H9 (cell line): ENCODE data around the gene NKAIN2. TPM values are rescaled to one million over a fixed set of nuclear protein-coding genes. Genes with fewer than 3 reads are reported as not detected.

Experiments
- DNase-seq: peaks from one replicate; pipeline ENCODE4 v3.0.0-alpha.2; 2017
- H2AFZ ChIP-seq: one replicate; pipeline ENCODE4 v1.6.1; 2013; ENCODE audit warnings: mild to moderate bottlenecking, low read length, control low read depth, moderate library complexity
- H2AK5ac ChIP-seq: 2 replicates; pipeline ENCODE4 v1.6.1; 2013; ENCODE audit warnings: low read length, control low read depth, mixed read lengths; ENCODE audit not compliant: insufficient read length
- H2BK120ac ChIP-seq: one replicate; pipeline ENCODE4 v1.6.1; 2013; ENCODE audit warnings: low read depth, mild to moderate bottlenecking, low read length, control low read depth, inconsistent platforms; ENCODE audit not compliant: poor library complexity, severe bottlenecking
- H2BK12ac ChIP-seq: 2 replicates; pipeline ENCODE4 v1.6.1; 2013; ENCODE audit warnings: low read length, control low read depth, mixed read lengths, low read depth; ENCODE audit not compliant: insufficient read length
- H2BK15ac ChIP-seq: 2 replicates; pipeline ENCODE4 v1.6.1; 2013; ENCODE audit warnings: low read depth, low read length, control low read depth
- H2BK20ac ChIP-seq: one replicate; pipeline ENCODE4 v1.6.1; 2013; ENCODE audit warnings: low read depth, mild to moderate bottlenecking, low read length, control low read depth, inconsistent platforms; ENCODE audit not compliant: poor library complexity, severe bottlenecking
- H2BK5ac ChIP-seq: 2 replicates; pipeline ENCODE4 v1.6.1; 2013; ENCODE audit warnings: low read length, control low read depth, mixed read lengths; ENCODE audit not compliant: insufficient read length
- H3K14ac ChIP-seq: 2 replicates; pipeline ENCODE4 v1.6.1; 2013; ENCODE audit warnings: low read length, control low read depth; ENCODE audit not compliant: insufficient read depth
- H3K18ac ChIP-seq: 2 replicates; pipeline ENCODE4 v1.6.1; 2013; ENCODE audit warnings: low read depth, mild to moderate bottlenecking, mixed read lengths, low read length, control low read depth; ENCODE audit not compliant: insufficient read length
- H3K23ac ChIP-seq: 2 replicates; pipeline ENCODE4 v1.6.1; 2013; ENCODE audit warnings: low read length, control low read depth, mixed read lengths, low read depth; ENCODE audit not compliant: insufficient read length
- H3K23me2 ChIP-seq: 2 replicates; pipeline ENCODE4 v1.6.1; 2013; ENCODE audit warnings: low read depth, mild to moderate bottlenecking, mixed read lengths, low read length, control low read depth; ENCODE audit not compliant: insufficient read length, poor library complexity, severe bottlenecking
- H3K27ac ChIP-seq: 2 replicates; pipeline ENCODE4 v1.5.1; 2013; ENCODE audit warnings: low read length, control low read depth, mixed read lengths, low read depth; ENCODE audit not compliant: insufficient read length
- H3K27me3 ChIP-seq: 2 replicates; pipeline ENCODE4 v1.6.1; 2013; ENCODE audit warnings: low read length, control low read depth, inconsistent platforms; ENCODE audit not compliant: insufficient read depth
- H3K4ac ChIP-seq: 2 replicates; pipeline ENCODE4 v1.6.1; 2013; ENCODE audit warnings: low read depth, mild to moderate bottlenecking, control low read depth, inconsistent platforms, low read length, moderate library complexity
- H3K4me1 ChIP-seq: 2 replicates; pipeline ENCODE4 v1.6.1; 2013; ENCODE audit warnings: low read length, control low read depth, inconsistent platforms; ENCODE audit not compliant: insufficient read depth
- H3K4me2 ChIP-seq: 2 replicates; pipeline ENCODE4 v1.6.1; 2013; ENCODE audit warnings: low read length, control low read depth, mixed read lengths; ENCODE audit not compliant: insufficient read length, insufficient read depth
- H3K56ac ChIP-seq: 2 replicates; pipeline ENCODE4 v1.6.1; 2013; ENCODE audit warnings: low read depth, mild to moderate bottlenecking, mixed read lengths, low read length, control low read depth; ENCODE audit not compliant: insufficient read length
- H3K79me1 ChIP-seq: 2 replicates; pipeline ENCODE4 v1.6.1; 2013; ENCODE audit warnings: low read depth, mild to moderate bottlenecking, moderate library complexity, low read length, control low read depth, inconsistent platforms; ENCODE audit not compliant: insufficient read depth, poor library complexity, severe bottlenecking
- H3K79me2 ChIP-seq: 2 replicates; pipeline ENCODE4 v1.6.1; 2013; ENCODE audit warnings: low read length, control low read depth, inconsistent platforms; ENCODE audit not compliant: insufficient read depth
- H3K9ac ChIP-seq: 2 replicates; pipeline ENCODE4 v1.6.1; 2013; ENCODE audit warnings: low read length, control low read depth, mixed read lengths; ENCODE audit not compliant: insufficient read length; ENCODE audit errors: extremely low read depth
- H3K9me3 ChIP-seq: one replicate; pipeline ENCODE4 v1.6.1; 2013; ENCODE audit warnings: low read depth, low read length, inconsistent platforms; ENCODE audit not compliant: control insufficient read depth
- H3T11ph ChIP-seq: one replicate; pipeline ENCODE4 v1.6.1; 2013; ENCODE audit warnings: mild to moderate bottlenecking, low read length, control low read depth, inconsistent platforms
- H4K20me1 ChIP-seq: one replicate; pipeline ENCODE4 v1.6.1; 2013; ENCODE audit not compliant: control insufficient read depth, insufficient read length, insufficient read depth
- H4K5ac ChIP-seq: 2 replicates; pipeline ENCODE4 v1.6.1; 2013; ENCODE audit warnings: low read depth, mild to moderate bottlenecking, mixed read lengths, low read length, control low read depth; ENCODE audit not compliant: insufficient read length
- H4K8ac ChIP-seq: replicated peaks from 2 replicates; pipeline ENCODE4 v1.6.1; 2013; ENCODE audit warnings: low read length, control low read depth, mixed read lengths, low read depth; ENCODE audit not compliant: insufficient read length
- H4K91ac ChIP-seq: 2 replicates; pipeline ENCODE4 v1.6.1; 2013; ENCODE audit warnings: low read depth, mild to moderate bottlenecking, moderate library complexity, mixed read lengths, low read length, control low read depth; ENCODE audit not compliant: insufficient read length
- H3K27ac Mint-ChIP-seq, 3 experiments: 2 replicates in 2 of 3; 3 replicates in 1 of 3; pipeline ENCODE4 v1.8.0; 2020 to 2021; ENCODE audit warnings: mixed read lengths in 3 of 3, mild to moderate bottlenecking in 1 of 3, moderate library complexity in 1 of 3
- H3K27me3 Mint-ChIP-seq: 2 replicates; pipeline ENCODE4 v1.8.0; 2021; ENCODE audit warnings: low read depth, mild to moderate bottlenecking, moderate library complexity, mixed read lengths
- H3K36me3 Mint-ChIP-seq, 3 experiments: 2 replicates in 2 of 3; 3 replicates in 1 of 3; pipeline ENCODE4 v1.8.0; 2020 to 2021; ENCODE audit warnings: low read depth in 3 of 3, mixed read lengths in 3 of 3; ENCODE audit not compliant: insufficient read depth in 1 of 3
- H3K4me1 Mint-ChIP-seq, 2 experiments: 2 replicates each; pipeline ENCODE4 v1.8.0; 2020; ENCODE audit warnings: mixed read lengths in 2 of 2
- H3K4me3 Mint-ChIP-seq, 2 experiments: 2 replicates in 1 of 2; 3 replicates in 1 of 2; pipeline ENCODE4 v1.8.0; 2020 to 2021; ENCODE audit warnings: mild to moderate bottlenecking in 2 of 2, mixed read lengths in 2 of 2, moderate library complexity in 1 of 2
- H3K9me3 Mint-ChIP-seq, 2 experiments: 2 replicates in 1 of 2; 3 replicates in 1 of 2; pipeline ENCODE4 v1.8.0; 2020; ENCODE audit warnings: mild to moderate bottlenecking in 2 of 2, mixed read lengths in 2 of 2, moderate library complexity in 1 of 2
- WGBS: extraction: QIAGEN DNeasy Blood & Tissue Kit; methylation state at CpG from one replicate; pipeline ENCODE4 v1.1.7; 2013; ENCODE audit warnings: missing lambda C conversion rate, low lambda C conversion rate, mixed read lengths; ENCODE audit not compliant: insufficient read length; ENCODE audit errors: extremely low coverage; 5-methylcytosine and 5-hydroxymethylcytosine counted together
- total RNA-seq: library from RNA; stranded (reverse); gene quantifications from 2 replicates; pipeline ENCODE4 v1.2.1, GENCODE V29; 2021
- TF ChIP-seq, protein P1 (sequence below): fragments of 200-600 bp; sonication (generic); conservative IDR thresholded peaks from 3 replicates; pipeline ENCODE4 v1.8.0; 2021; ENCODE audit warnings: antibody characterized with exemption, mild to moderate bottlenecking

Gene NKAIN2
- total RNA-seq, 1 experiment from 2014 or later = 0.17 TPM

DNA sequence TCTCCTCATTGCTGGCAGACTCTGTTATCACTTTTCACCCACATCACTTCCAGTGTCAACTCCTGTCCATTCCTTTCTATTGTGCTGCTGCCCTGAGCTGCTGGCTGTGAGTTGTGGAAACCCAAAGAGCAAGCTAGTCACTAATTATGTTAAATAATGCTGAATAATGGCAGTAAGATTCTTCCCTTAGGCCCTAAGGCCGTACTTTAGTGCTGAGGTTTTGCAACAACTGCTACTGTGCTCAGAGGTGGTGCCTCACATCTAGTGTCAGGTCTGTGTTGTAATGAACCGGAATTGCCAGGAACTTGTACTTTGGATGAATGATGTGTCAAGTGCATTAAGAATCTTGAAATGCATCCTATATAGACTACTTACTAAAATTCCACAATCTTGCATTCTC lies 786.3 kb downstream of the NKAIN2 start:
- H3K27ac Mint-ChIP-seq = no peak overlapping the region
- Histone ChIP-seq H3K9me3 (no peaks in the 10 kb centered on the region), H3K4ac (no peak overlapping the region)

More for the DNA sequence above, 786.3 kb downstream of the NKAIN2 start:
- H4K91ac ChIP-seq = no peak overlapping the region
- no peak for DNase-seq
- Mint-ChIP-seq H3K9me3 (no peaks in the 10 kb centered on the region; a peak in 1 of 5 replicates), H3K27me3 (no peaks in the 10 kb centered on the region), H3K36me3 (no peaks in the 10 kb centered on the region), H3K4me1 (no peaks in the 10 kb centered on the region), H3K4me3 (no peak overlapping the region)
- H2AFZ ChIP-seq = no peak overlapping the region
- no peaks in the 10 kb centered on the region for H3K79me1 ChIP-seq
- no CpG with 5 or more reads among the region's 2 CpGs for WGBS
- no peak overlapping the region for H3K56ac ChIP-seq
- H3K23me2 ChIP-seq = no peaks in the 10 kb centered on the region
- H2BK12ac ChIP-seq = no peak overlapping the region
- no peak overlapping the region for H3K27ac ChIP-seq
- H2AK5ac ChIP-seq = no peak overlapping the region
- no peak overlapping the region for H4K8ac ChIP-seq
- no peak overlapping the region for H3K4me2 ChIP-seq
- H3K14ac ChIP-seq = no peak overlapping the region
- H3T11ph ChIP-seq = no peak overlapping the region
- no peak overlapping the region for H2BK20ac ChIP-seq
- no peak overlapping the region for H2BK120ac ChIP-seq
- H3K23ac ChIP-seq = no peak overlapping the region
- H4K20me1 ChIP-seq = no peaks in the 10 kb centered on the region
- H2BK5ac ChIP-seq = no peak overlapping the region
- no peak overlapping the region for H4K5ac ChIP-seq
- no peaks in the 10 kb centered on the region for H3K79me2 ChIP-seq
- no peaks in the 10 kb centered on the region for H3K4me1 ChIP-seq
- H3K18ac ChIP-seq = no peak overlapping the region
- H3K9ac ChIP-seq = no peak overlapping the region
- TF ChIP-seq, protein P1, sequence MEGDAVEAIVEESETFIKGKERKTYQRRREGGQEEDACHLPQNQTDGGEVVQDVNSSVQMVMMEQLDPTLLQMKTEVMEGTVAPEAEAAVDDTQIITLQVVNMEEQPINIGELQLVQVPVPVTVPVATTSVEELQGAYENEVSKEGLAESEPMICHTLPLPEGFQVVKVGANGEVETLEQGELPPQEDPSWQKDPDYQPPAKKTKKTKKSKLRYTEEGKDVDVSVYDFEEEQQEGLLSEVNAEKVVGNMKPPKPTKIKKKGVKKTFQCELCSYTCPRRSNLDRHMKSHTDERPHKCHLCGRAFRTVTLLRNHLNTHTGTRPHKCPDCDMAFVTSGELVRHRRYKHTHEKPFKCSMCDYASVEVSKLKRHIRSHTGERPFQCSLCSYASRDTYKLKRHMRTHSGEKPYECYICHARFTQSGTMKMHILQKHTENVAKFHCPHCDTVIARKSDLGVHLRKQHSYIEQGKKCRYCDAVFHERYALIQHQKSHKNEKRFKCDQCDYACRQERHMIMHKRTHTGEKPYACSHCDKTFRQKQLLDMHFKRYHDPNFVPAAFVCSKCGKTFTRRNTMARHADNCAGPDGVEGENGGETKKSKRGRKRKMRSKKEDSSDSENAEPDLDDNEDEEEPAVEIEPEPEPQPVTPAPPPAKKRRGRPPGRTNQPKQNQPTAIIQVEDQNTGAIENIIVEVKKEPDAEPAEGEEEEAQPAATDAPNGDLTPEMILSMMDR = no peak
- H3K27me3 ChIP-seq = no peaks in the 10 kb centered on the region
- H2BK15ac ChIP-seq = no peak overlapping the region
